GM19240 (cell line): ENCODE results near the gene UQCRFS1.
"Not testable (repeated sequence)": the region's sequence is repeated elsewhere in the genome, so short reads cannot be mapped to it uniquely, and the experiment has no call there.

Experiments
- DNase-seq: peaks from one replicate; pipeline ENCODE4 v3.0.0; 2011; ENCODE audit warnings: low spot score; ENCODE audit not compliant: insufficient read length

The UQCRFS1 gene

GRCh38 chr19:29212648-29213573 lies at the start of gene UQCRFS1:
Gene UQCRFS1 (minus strand): TSS chr19:29213151. CDS start chr19:29213118, 33 bp downstream.
- peak; percentile 86 for DNase-seq

- no peak for DNase-seq
These were observed 49.1 kb upstream of the UQCRFS1 start for GRCh38 chr19:29262085-29262484.

- DNase-seq = no peak
These were observed 47.7 kb upstream of the UQCRFS1 start for GRCh38 chr19:29260477-29261317.

GRCh38 chr19:29259867-29260281 lies 46.9 kb upstream of the UQCRFS1 start:
- DNase-seq = no peak

GRCh38 chr19:29259153-29259552 lies 46.2 kb upstream of the UQCRFS1 start:
- no peak for DNase-seq

- no peak for DNase-seq
These were observed 43.6 kb upstream of the UQCRFS1 start for GRCh38 chr19:29256516-29256915.

GRCh38 chr19:29255912-29256311 lies 43.0 kb upstream of the UQCRFS1 start:
- DNase-seq = no peak

GRCh38 chr19:29255006-29255405 lies 42.1 kb upstream of the UQCRFS1 start:
- no peak for DNase-seq

- DNase-seq = not testable (repeated sequence)
These were observed 36.8 kb upstream of the UQCRFS1 start for GRCh38 chr19:29249798-29250197.

- no peak for DNase-seq
These were observed 35.4 kb upstream of the UQCRFS1 start for GRCh38 chr19:29248332-29248844.

GRCh38 chr19:29247872-29248271 lies 34.9 kb upstream of the UQCRFS1 start:
- DNase-seq = no peak

GRCh38 chr19:29247471-29247870 lies 34.5 kb upstream of the UQCRFS1 start:
- DNase-seq = no peak

- no peak for DNase-seq
These were observed 34.1 kb upstream of the UQCRFS1 start for GRCh38 chr19:29247051-29247450.

- no peak for DNase-seq
These were observed 32.3 kb upstream of the UQCRFS1 start for GRCh38 chr19:29245215-29245614.

- DNase-seq = no peak
These were observed 28.4 kb upstream of the UQCRFS1 start for GRCh38 chr19:29241324-29241723.

- DNase-seq = no peak
These were observed 26.3 kb upstream of the UQCRFS1 start for GRCh38 chr19:29239213-29239776.

- DNase-seq = no peak
These were observed 20.6 kb upstream of the UQCRFS1 start for GRCh38 chr19:29233591-29233990.

GRCh38 chr19:29232315-29232852 lies 19.4 kb upstream of the UQCRFS1 start:
- no peak for DNase-seq

GRCh38 chr19:29231306-29231705 lies 18.4 kb upstream of the UQCRFS1 start:
- DNase-seq = not testable (repeated sequence)

GRCh38 chr19:29217616-29218015 lies 4.7 kb upstream of the UQCRFS1 start:
- DNase-seq = no peak

- DNase-seq = no peak
These were observed 3.1 kb upstream of the UQCRFS1 start for GRCh38 chr19:29216021-29216420.
